Measurements from ENCODE around the gene ALK. TPM values are rescaled to one million over a fixed set of nuclear protein-coding genes. Genes with fewer than 3 reads are reported as not detected.

Gene ALK
- total RNA-seq, 2 donors from 2014 or later, result 0.37 TPM; not detected in 1

DNA sequence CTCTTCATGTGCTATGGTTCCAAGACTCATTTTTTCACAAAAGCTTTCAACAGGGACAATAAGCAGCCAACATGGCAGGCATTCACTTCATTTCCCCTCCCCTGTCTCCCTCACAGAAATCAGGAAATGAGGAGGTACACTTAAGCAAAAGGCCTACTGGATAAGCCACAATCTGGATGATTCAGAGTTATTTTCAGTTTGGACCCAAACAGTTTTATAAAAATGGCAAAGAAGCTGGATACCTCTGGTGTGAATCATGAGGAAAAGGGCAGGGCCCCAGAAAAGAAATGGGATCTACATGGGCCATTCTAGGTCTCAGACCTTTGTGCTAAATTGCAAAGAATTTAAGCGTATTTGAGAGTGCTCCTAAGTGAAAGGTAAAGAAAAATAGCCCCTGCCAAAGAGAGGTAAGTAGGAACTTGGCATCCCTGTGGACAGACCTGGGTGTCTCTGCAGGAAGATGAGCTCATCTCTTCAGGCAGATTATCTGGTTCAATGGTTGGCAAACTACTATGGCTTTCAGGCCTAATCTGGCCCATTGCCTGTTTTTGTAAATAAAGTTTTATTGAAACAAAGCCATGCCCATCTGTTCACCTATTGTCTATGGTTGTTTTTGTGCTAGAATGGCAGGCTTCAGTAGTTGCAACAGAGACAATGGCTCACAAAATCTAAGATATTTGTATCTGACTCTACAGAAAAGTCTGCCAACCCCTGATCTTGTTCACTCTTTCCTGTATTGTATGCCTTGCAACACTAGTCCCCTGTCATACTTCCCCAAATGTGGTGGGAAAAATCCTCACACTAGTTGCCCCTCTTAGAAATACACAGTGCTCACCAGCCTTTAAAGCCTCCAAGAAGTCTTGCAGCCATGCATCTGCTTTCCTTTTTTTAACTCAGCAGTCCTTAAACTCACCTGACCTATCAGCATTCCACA is 315.0 kb downstream of the ALK start:
- intact Hi-C loops (cut with DNase I), result no loop called here

DNA sequence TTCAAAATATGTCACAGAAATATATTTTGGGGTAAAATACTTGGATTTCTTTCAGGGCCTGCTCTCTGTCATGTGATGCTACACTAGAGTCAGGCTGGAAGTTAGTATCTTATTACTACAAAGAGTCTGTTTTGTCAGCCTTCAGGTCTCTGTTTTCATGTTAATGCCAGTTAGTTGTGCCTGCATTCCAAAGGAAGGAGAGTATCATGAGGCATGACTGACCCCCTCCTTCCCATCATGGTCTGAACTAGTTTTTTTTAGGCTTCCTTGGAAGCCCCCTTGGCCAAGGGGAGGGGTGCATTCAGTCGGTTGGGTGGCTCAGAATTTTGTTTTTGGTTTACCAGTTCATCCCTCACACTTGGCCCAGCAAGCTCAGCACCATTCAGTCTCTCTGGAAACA is 318.0 kb downstream of the ALK start:
- intact Hi-C loops (cut with DNase I), result no loop called here
- no peak for DNase-seq (ENCODE audit: low spot score)

More for the DNA sequence above, 315.0 kb downstream of the ALK start:
- no peak for DNase-seq (ENCODE audit: low spot score)

DNA sequence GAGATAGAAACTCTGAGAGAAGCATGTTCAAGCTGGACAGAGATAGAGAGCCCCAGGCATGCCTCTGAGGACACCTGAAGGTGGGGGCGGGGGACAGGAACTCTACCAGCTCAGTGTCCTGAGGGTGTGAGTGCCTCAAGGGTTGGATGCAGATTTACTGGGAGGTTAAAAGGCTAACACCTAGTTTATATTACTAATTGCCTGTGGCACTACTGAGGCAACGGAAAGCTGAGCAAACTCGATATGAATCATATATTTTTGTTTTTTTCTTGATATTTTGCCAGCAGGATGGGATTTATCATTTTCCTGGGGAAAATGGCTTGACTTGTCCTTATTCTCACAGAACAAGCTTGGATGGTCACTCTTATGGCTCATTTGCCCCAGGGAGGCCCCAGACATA is 319.5 kb downstream of the ALK start:
- intact Hi-C loops (cut with DNase I), result no loop called here

DNA sequence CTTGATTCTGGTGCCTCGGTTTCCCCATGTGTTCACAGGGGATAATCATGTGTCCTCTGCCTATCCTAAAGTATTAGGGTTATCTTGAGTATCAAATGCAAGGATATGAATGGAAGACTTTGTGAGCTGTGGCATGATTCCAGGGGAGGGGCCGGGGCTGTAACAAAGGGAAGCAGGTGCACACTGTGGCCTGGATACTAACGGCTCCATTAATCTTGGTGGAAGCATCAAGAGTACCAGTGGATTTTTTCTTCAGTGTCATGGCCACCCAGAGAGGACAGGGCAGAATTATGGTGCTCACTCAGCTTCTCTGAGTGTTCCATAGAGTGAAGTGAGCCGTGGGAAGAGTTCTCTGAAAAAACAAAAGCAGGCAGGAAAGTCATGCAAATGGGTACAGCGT is 320.1 kb downstream of the ALK start:
- intact Hi-C loops (cut with DNase I), result no loop called here

More for the DNA sequence above, 319.5 kb downstream of the ALK start:
- DNase-seq (ENCODE audit: low spot score), result no peak

DNA sequence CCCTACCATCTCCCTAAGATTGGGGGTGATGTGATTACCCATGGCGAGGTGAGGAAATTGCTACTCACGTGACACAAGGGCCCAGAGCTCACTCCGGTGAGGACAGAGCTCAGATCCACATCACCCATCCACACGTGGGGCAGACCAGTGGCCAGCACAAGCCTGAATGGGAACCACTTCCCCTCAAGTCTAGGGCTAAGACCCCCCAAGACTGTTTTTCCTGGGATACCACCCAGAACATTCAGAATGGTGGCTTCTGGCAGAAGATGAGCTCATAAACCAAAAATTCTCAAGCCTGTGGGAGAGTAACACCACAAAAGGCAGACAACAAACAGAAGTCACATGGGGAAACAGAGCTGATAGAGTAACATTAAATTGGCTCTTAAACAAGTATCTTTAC is 321.4 kb downstream of the ALK start:
- intact Hi-C loops (cut with DNase I), result no loop called here
- no peak for DNase-seq (ENCODE audit: low spot score)

More for the DNA sequence above, 320.1 kb downstream of the ALK start:
- no peak for DNase-seq (ENCODE audit: low spot score)

DNA sequence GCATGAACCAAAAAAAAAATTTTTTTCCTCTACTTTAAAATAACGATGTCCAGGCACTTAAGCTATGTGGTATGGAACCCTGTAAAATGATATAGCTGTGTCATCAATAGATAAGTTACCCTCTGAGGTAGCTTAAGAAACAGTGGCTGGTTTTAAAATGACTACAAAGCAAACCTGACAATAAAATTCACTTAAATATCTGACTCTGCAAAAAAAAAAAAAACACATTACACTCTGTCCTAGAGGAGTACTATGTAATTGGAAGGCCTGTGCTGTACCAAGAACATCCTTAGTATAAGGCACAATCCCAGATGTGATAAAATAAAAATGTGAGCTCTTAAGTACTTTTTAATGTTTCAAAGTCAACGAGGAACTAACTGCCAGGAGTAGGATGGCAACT is 322.4 kb downstream of the ALK start:
- intact Hi-C loops (cut with DNase I), result no loop called here

DNA sequence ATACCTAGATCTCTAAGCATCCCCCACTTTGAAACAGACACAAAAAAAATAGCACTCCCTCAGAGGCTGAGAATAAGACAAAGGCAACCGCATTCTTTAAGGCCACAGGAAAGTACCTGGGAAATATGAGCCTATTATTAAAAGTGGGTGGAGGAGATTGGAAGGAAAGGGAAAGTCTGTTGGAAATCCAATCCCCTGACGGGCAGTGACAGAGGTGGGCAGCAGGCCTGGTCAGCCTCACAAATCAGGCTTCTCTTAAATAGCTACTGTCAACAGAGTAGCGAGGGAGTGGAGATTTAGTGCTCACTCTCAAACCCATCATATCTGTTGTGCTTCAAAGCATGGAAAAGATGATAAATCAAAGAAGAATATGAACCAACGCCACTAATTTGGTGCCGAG is 324.4 kb downstream of the ALK start:
- DNase-seq (ENCODE audit: low spot score), result no peak
- intact Hi-C loops (cut with DNase I), result no loop called here

More for the DNA sequence above, 322.4 kb downstream of the ALK start:
- DNase-seq (ENCODE audit: low spot score), result no peak

DNA sequence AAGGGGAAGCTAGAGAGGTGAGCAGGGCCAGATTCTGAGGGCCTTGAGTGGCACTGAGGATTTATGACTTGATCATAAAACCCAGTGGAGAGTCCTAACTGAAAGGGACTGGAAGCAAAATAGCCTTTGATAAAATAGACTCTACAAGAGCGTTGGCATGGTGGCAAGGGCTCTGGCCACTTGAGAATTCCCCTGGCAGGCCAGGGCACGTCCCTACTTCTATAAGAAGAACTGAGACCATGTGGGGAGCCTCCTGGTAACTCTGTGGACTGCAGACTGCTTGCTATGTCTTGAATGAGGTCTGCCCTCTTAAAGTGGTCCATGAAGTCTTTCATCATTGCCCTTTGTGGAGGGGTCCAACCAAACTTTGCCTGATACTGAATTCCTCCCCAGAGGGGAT is 324.8 kb downstream of the ALK start:
- intact Hi-C loops (cut with DNase I), result no loop called here
- DNase-seq (ENCODE audit: low spot score), result no peak

DNA sequence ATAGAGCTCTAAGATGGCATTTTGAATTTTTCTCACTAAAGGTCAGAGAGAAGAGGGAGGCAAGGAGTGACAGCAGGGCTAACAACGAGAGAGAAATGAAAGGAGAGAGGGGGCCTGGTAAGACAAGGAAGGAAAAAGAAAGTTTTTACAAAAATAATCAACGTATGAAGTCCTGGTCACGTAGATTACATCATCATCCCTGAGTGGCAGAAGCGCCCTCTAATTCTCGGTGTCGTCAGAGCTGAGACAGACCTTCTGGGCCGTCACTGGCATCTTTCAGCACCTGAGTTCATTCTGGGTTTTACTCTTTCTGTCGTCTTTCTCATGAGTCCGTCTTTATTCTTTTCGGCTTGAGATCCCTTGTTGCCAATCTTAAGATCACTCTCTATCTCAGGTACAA is 329.8 kb downstream of the ALK start:
- intact Hi-C loops (cut with DNase I), result no loop called here
- DNase-seq (ENCODE audit: low spot score), result no peak

DNA sequence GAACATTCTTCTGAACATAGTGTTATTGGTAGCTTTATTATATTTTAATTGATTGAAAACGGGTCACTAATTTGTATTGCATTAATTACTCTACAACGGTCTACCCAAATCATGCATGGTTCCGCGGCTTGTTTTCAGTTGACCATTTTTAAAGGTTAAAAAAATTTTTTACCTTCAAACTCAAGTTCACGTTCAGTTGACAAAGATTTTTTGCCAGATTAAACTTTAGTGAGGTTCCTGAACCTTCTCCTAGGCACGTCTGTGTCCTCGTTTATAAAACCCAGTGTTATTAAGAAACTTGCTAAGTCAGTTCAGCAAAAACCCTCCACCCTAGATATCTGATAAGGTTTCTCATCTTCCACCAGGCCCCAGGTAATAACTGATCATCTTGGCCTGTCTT is 331.2 kb downstream of the ALK start:
- DNase-seq (ENCODE audit: low spot score), result no peak
- intact Hi-C loops (cut with DNase I), result no loop called here

DNA sequence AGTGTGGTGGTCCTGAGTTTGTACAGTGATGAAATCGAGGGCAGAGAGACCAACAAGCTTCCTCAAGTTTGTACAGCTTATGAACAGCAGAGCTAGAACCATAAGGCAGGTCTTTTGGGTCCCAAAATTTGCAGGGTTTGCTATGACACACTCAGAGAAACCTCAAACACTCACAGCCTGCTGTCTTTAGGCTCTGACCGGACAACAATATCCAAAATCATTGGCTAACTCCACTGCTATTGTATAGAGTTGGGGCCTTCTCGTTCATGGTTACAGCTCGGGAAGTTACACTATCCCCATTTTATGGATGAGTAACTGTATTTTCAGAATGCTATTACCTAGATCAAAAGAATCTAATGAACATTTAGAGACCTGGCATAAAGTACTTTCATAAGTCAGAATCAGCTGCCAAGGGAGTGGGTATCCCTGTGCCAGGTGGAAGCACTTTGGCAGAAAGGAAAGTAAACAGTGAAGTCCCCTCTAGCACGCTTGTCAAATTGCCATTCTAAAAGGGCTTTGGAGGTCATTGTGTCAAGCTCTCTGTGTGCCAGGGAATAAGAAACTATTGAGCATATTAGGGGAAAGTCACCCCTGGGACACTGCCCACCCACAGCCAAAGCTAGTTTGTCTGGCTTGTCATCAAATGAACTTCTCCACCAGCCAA is 331.8 kb downstream of the ALK start:
- DNase-seq (ENCODE audit: low spot score), result no peak
- intact Hi-C loops (cut with DNase I), result no loop called here

DNA sequence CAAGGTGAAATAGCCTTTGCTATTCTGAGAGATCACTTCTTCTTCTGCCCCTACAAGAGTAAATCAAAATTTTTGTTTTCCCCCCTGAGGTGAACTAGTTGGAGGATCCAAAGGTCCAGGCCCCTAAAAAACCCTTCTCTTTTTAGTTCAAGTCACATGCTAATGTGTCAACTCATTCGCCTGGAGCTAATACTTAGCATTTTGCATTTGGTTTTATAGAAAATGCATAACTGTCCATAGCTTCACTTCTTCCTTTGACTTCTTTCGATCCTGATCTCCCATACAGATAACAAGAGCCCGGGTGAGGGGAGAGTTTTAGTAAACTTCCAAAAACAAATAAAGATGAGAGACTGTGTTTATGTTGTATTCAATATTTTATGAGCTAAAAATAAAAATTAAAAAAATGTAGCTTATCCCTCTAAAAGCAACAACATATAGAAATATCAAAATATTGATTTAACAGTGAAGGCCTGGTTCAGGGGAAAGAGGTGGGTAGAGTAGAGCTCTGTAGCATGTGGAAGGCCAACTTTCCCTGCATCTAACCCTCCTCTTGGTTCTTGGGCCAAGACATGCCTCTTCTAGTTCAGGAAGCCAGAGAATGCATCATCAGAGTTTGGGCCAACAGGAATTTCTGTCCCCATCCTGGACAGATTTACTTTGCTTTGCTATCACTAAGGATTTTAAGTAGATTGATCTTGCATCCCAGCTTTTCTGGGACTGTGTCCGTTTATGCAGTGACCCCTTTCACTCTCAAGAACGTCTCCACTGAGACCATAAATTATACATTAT is 333.8 kb downstream of the ALK start:
- intact Hi-C loops (cut with DNase I), result no loop called here
- no peak for DNase-seq (ENCODE audit: low spot score)

DNA sequence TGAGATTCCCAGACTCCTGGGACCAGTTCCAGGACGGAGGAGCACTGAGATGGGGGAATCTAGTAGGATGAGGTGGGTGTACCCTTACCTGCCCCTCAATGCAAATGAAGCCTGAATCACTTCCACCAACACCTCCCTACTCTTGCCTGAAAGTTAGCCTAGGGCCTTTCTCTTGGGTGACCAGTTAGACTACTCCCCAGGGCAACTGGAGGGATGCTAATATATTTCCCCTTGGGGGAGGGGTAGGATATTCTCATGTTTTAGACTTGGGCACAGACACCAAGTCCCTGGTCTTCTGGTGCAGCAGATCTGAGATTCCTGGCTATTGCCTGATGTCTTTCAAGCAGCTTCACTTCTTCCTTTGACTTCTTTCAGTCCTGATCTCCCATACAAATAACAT is 334.5 kb downstream of the ALK start:
- intact Hi-C loops (cut with DNase I), result no loop called here
- no peak for DNase-seq (ENCODE audit: low spot score)

DNA sequence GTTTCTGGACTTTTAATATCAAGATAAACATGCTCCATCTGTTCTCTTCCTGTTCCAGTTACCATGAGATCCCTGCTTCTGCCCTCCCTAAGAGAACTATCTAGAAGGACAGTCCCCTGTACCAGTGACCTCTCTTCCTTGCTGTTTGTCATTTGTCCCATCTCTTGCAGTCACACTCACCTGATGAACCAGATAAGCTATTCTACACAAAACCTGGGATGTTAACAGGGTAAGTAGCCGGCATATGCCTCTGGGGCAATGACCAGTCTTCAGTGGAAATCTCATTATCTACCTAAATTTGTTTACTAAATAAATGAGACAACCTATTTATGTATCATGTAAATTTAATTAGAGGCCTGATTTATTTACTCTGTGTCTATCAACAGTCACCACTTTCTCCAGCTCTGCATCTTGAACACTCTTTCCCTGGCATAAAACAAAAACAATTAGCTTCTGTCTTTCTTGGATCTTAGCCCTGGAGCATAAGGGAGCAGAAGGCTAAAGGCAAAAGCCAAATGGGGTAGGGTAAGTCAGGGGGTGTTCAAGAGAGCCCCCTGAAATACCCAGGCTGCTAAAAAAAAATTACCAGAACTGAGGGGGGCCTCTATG is 337.7 kb downstream of the ALK start:
- intact Hi-C loops (cut with DNase I), result no loop called here
- no peak for DNase-seq (ENCODE audit: low spot score)

DNA sequence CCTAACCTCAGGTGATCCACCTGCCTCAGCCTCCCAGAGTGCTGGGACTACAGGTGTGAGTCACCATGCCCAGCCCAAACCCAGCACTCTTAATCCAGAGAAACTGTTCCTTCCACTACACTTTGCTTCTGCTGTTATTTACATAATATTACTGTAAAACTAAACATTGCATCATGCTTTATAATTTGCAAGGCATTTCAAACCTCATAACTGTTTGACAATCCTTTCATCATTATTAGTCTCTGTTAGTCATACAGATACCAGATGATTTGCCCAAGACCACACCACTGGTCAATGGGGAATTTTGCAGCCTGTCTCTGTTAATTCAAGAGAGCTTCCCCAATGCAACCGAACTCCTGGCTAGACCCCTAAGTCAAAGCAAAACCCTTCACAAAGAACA is 338.3 kb downstream of the ALK start:
- intact Hi-C loops (cut with DNase I), result no loop called here
- no peak for DNase-seq (ENCODE audit: low spot score)

DNA sequence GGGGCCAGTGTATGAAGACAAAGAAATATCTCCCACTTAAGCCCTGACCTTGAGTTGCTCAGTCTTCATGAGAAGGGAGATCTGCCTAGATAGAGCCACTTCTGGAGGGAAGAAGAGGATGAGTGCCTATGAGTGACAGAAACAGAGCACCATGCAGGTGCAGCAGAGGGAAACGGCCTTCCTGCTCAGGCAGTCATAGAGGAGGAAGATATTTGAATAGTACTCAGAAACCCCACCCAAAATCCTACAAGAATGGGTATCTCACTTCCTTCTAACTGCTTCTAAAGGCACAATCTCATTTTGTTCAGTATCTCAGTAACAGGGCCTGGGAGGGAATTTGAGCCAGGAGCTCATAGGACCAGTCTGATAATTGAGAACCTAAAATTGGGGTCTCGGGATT is 339.3 kb downstream of the ALK start:
- DNase-seq (ENCODE audit: low spot score), result no peak
- intact Hi-C loops (cut with DNase I), result no loop called here

DNA sequence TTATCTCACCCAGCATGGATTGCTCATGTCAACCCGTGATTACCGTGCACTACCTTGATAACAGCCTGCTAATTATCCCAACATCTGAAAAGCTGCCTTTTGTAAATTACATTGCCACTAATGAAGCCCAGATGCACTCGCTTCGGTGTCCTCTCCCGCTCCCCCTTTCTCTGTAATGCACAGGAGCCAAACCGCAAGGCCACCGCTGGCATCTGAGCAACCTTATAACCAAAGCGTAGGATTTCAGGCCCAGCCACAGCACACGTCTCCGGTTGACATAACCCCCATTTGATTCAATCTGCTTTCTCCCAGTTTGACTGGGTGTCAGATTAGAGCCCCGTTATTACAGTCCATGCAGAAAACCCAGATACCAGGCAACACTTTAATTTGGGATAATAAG is 341.2 kb downstream of the ALK start:
- intact Hi-C loops (cut with DNase I), result no loop called here
- no peak for DNase-seq (ENCODE audit: low spot score)

DNA sequence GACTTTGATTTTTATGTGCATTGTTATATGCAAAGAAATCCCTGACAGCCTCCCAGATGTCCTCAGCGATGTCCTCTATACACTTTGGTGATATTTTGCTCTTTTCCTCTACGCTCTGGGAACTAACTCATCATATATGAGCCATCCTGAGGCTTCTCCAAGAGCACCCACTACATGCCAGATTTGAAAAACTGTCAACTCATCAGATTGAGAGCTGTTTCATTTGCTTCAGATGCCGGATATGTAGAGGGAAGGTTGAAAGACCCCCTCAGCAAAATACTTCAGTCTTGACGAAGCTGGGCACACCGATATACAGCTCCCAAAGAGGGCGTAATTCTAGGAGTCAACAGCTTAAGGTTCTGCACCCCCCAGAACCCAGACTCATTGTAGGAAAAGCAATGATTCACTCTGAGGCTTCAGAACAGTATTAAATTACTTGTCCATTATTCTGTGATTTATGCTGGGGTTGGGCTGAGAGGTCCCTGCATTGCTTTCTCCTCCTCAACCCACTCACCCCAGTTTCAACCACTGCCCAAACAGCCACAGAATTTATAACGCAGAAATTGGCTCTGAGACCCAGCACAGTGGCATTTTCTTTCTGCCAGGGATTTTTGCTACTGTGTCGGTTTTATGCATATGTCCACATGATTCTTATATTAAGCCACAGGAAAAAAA is 341.8 kb downstream of the ALK start:
- intact Hi-C loops (cut with DNase I), result no loop called here
- DNase-seq (ENCODE audit: low spot score), result no peak

DNA sequence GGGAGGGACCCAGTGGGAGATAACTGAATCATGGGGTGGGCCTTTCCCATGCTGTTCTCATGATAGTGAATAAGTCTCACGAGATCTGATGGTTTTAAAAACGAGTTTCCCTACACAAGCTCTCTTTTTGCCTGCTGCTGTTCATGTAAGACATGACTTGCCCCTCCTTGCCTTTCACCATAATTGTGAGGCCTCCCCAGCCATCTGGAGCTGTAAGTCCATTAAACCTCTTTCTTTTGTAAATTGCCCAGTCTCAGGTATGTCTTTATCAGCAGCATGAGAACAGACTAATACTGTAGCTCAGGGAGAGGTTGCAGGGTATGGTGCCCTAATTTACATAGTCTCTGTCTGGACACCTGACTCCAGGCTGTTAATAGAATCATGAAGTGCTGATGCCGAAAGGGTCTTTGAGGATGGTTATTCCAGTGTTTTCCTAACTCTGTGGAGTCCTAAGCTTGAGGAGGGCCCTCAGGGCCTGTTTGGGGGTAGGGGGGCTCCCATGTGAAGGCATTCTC is 343.2 kb downstream of the ALK start:
- intact Hi-C loops (cut with DNase I), result no loop called here
- DNase-seq (ENCODE audit: low spot score), result no peak
